HT-29 (cell line): ENCODE measurements around the gene CSF2. TPM values are rescaled to one million over a fixed set of nuclear protein-coding genes. Genes with fewer than 3 reads are reported as not detected.
A peak's percentile ranks its signal among the peaks of the same experiment; 100 is the strongest.

Experiments
- DNase-seq: peaks from one replicate; pipeline ENCODE4 v3.0.0-alpha.2; 2015; ENCODE audit warnings: low spot score
- total RNA-seq: library from RNA; depleted of rRNA; stranded (reverse); fragments of >200 nt; shearing (Covaris generic); gene quantifications from 2 replicates; pipeline ENCODE4 v1.2.3, GENCODE V29; 2014; rRNA removed

Gene CSF2
- total RNA-seq = 1.8 and 3.4 TPM in 2 replicates

GRCh38 chr5:132073231-132074013, at the start of gene CSF2:
TSS of gene CSF2 (plus strand) at chr5:132073789. CDS start at chr5:132073824, 35 bp downstream.
- DNase-seq = peak; percentile 75

GRCh38 chr5:132024117-132024435, 49.5 kb upstream of the CSF2 start:
- DNase-seq = no peak

GRCh38 chr5:132024789-132025402, 48.7 kb upstream of the CSF2 start:
- no peak for DNase-seq

DNA sequence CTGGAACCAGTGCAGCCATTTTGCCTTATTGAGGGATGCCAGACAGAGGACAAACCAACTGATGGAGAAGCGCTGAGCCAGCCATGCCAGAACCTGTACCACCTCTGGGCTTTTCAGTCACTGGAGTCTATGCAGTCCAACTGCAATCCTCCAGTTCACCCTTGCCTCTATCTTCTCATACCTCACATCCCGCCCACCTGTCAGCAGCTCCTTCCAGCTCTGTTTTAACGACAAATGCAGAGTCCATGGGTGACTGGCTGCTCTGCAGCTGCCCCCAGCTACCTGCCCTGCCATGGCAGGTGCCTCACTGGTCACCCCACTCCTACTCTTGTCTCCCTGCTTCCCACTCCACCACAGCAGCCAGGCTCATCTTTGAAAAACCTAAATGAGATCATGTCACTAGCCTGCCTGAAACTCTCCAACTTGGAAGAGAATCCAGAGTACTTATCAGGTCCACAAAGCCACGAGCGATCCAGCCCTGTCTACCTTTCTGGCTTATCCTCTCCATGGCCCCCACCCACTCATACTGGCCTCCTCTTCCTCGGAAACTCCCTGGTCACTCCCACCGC, 48.1 kb upstream of the CSF2 start:
- DNase-seq = no peak

DNA sequence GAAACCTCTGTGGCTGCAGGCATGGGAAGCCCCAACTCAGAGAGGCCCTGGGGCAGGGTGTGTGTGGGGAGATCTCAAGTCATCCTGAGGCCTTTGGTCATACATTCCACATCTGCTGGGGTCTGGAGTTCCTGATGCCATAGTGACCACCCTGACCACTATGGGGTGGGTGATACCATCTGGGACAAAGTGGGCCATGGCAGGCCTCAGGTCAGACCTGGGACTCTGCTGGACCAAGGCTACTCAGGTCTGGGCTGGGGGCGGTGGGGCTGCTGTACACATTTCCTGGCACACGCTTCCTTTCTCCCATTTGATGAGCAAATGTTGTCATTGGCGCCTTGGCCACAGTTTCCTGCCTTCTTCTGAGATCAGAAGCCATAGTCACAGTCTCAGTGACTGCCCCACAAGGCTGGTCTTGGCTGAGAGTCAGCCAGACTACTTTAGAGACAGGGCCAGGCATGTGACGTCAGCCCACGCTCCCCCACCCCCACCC, 47.0 kb upstream of the CSF2 start:
- no peak for DNase-seq

- no peak for DNase-seq
These were observed 46.6 kb upstream of the CSF2 start for GRCh38 chr5:132027027-132027426.

GRCh38 chr5:132029609-132030330, 43.8 kb upstream of the CSF2 start:
- DNase-seq = no peak

DNA sequence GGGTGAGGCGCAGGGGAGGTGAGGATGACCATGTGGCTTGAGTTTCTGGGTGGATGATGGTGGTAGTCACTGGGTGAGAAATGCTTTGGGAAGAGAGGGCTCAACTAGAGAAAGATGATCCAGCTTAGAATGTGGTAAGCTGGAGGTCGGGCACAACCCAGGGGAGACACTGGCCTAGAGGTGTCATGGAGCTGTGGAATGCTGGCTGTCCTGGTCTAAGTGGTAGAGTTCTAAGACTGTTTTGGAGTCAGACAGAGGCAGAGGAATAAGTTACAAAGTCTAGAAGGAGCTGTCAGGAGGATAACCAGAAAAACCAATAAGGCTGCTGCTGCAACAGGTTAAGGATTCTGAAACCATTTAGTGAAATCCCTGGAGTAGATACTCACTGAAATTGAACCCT, 43.0 kb upstream of the CSF2 start:
- no peak for DNase-seq

- DNase-seq = no peak
These were observed 41.4 kb upstream of the CSF2 start for GRCh38 chr5:132032196-132032595.

- no peak for DNase-seq
These were observed 40.5 kb upstream of the CSF2 start for GRCh38 chr5:132033122-132033521.

DNA sequence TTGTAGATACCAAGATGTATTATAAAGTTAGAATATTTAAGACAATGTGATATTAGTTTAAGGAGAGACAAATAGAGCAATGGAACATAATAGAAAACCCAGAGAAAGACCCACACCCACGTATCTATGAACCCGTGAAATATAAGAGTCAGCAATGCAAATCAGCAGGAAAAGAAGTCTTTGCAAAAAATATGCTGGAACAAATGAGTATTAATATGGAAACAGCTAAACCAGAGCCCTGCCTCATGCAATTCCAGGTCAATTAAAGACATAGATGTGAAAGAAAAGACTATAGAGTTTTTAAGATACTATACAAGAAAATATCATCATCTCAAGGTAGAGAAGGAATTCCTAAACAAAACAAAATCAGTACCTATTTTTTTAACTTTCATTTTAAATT, 36.2 kb upstream of the CSF2 start:
- DNase-seq = no peak

DNA sequence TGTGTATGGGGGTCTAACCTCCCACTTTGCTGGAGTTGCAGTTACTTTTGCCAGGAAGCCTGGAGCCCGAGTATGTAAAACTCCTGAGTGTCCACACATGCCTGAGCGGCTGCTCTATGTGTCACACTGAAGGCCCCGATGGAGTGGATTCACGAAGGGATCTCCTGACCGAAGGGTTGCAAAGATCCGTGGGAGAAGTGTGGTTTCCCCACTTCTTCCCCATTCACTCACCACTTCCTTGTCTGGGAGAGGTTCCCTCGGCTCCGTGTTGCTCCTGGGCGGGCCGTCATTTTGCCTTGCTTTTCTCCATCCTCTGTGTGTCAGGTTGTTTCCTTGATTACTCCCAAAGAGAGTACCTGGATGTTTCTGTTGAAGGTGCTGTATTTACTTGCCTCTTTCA, 29.4 kb upstream of the CSF2 start:
- DNase-seq = no peak

GRCh38 chr5:132046880-132047299, 26.7 kb upstream of the CSF2 start:
- DNase-seq = no peak

- no peak for DNase-seq
These were observed 24.5 kb upstream of the CSF2 start for GRCh38 chr5:132049093-132049492.

DNA sequence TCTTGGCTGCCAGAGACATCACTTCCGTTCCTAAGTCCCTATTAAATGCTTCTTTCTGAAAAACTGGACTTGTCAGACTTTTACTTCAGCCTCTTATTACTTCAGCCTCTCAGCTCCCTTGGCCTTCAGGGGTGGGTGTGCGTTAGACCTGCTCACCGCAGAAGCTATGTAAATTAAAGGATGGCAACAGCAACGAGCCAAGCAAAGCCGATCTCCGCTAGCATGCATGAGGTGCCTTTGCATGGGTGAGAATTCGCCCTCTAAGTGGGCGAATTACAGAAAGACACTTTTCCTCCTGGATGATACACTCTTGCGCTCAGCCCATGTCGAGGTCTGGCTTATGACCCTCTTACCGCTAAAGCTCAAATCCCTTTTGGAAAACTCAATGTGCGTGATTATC, 24.0 kb upstream of the CSF2 start:
- no peak for DNase-seq

DNA sequence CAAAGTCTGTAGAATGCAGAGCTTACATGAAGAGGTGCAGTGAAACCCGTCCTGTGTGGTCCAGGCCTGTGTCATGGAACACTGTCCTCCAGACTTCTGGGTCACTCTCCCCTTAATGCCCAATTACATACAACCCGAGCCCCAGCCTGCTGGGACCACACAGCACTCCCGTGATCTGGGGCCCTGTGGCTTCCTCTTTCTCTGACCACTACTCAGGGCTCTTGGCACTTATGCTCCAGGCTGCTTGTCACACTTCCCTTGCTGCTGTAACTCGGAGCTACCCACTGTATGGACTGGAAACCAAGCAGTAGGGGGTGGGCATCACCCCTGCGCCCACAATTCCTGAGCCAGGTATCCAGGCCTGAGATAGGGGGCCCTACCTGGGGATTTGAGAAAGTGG, 23.5 kb upstream of the CSF2 start:
- DNase-seq = no peak

- no peak for DNase-seq
These were observed 22.7 kb upstream of the CSF2 start for GRCh38 chr5:132050661-132051552.

DNA sequence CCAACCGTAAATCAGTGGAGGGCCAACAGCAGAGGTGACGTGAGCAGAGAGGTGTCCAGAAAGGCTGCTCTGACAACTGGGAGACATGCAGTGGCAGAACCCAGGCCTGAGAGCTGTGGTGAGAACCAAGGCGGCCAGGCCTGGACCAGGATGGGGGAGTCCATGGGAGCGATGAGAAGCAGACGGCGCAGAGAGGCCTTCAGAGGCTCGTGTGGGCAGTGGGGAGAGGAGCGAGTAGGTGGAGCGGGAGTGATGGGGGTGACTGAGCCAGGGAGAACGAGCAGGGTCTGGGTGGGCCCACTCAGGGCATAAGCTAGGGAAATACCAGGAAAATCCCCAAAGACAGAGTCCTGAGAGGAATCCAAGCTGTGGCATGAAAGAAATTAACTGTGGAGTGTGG, 21.1 kb upstream of the CSF2 start:
- DNase-seq = no peak

DNA sequence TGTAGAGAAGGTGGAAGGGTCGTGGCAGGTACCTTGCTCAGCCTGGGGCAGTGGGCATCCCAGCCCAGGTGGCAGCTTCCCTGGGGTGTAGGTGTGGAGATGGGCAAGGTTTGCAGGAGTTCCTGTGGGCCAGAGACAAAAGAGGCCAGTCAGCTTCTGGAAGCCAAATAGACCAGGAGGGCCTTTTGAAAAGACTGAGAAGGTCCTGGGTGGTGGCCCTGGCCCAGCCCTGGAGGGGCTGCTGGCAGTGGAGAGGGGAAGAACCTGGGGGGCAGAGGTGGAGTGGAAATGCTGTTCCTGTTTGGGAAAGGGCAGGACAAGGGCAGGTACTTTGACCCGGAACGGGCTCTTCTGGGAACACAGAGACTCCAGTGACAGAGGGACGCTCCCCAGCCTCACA, 20.1 kb upstream of the CSF2 start:
- no peak for DNase-seq

DNA sequence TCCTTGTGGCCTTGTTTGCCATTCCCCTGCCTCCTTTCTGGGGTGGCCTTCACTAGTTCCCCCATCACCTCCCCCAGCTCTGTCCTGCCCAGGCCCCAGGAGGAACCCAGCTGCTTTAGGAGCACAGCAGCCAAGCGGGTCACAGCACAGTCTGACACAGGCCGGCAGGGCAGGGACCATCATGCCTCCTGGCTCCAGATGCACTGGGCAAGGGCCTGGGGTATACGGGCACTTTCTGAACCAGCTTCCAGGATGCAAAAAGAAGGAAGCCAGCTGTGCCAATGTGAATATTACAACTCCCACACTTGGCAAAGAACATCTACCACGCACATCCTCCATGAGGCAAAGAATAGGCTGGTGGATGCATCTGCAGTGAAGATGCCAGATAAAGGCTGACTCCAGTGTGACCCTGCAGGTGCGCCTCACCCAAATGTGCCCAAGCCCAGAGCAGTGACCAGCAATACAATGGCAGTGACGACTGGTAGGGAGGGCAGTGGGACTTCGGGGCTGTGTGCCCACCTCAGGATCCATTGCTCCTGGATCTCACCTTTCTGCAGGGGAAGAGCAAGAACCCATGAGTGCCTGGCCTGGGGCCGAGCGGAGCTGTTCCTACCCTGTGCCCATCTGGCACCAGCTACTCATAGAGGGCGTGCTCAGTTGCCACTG, 19.4 kb upstream of the CSF2 start:
- no peak for DNase-seq
